ENCODE measurements around the gene MYO1D. TPM values are rescaled to one million over a fixed set of nuclear protein-coding genes. Genes with fewer than 3 reads are reported as not detected.
A peak's percentile ranks its signal among the peaks of the same experiment; 100 is the strongest.

The MYO1D gene
- total and polyA plus RNA-seq, 2 of the 13 experiments (the other 11 are each of a cell fraction or from before 2014, with no cell fraction given) = 13.2 to 17.3 TPM

- no peak for TF ChIP-seq PHB2 (IDR thresholded peaks at IDR 0.05; ENCODE audit: partially characterized antibody)
- TF ChIP-seq ZNF580 (CRISPR knock-in tag; IDR thresholded peaks at IDR 0.05; ENCODE audit: borderline replicate concordance, low read depth) = peak; percentile 31; the same call in 1 of the 2 replicates
- TF ChIP-seq ZSCAN12 (CRISPR knock-in tag; IDR thresholded peaks at IDR 0.05) = no peak
- TF ChIP-seq ZNF792 (CRISPR knock-in tag; IDR thresholded peaks at IDR 0.05) = peak; percentile 34; the same call in 1 of the 2 replicates
- TF ChIP-seq ZNF629 (CRISPR knock-in tag; conservative IDR thresholded peaks at IDR 0.05) = 0 out of 2 replicates have a peak, but pooled peaks have one; percentile 22
- TF ChIP-seq CREB1 (IDR thresholded peaks at IDR 0.05) = no peak
- TF ChIP-seq CREB1 (CRISPR knock-in tag; IDR thresholded peaks at IDR 0.05) = peak; percentile 65; the same call in 1 of the 2 replicates
- TF ChIP-seq, protein P1, sequence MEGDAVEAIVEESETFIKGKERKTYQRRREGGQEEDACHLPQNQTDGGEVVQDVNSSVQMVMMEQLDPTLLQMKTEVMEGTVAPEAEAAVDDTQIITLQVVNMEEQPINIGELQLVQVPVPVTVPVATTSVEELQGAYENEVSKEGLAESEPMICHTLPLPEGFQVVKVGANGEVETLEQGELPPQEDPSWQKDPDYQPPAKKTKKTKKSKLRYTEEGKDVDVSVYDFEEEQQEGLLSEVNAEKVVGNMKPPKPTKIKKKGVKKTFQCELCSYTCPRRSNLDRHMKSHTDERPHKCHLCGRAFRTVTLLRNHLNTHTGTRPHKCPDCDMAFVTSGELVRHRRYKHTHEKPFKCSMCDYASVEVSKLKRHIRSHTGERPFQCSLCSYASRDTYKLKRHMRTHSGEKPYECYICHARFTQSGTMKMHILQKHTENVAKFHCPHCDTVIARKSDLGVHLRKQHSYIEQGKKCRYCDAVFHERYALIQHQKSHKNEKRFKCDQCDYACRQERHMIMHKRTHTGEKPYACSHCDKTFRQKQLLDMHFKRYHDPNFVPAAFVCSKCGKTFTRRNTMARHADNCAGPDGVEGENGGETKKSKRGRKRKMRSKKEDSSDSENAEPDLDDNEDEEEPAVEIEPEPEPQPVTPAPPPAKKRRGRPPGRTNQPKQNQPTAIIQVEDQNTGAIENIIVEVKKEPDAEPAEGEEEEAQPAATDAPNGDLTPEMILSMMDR (CRISPR knock-in tag; IDR thresholded peaks at IDR 0.05) = no peak
- TF ChIP-seq RERE (CRISPR knock-in tag; IDR thresholded peaks at IDR 0.05; ENCODE audit: low read depth) = no peak
- TF ChIP-seq FOXA3 (CRISPR knock-in tag; IDR thresholded peaks at IDR 0.05) = peak; percentile 56
- TF ChIP-seq SATB2 (CRISPR knock-in tag; IDR thresholded peaks at IDR 0.05) = no peak
- TF ChIP-seq ZNF335 (CRISPR knock-in tag; IDR thresholded peaks at IDR 0.05) = peak; percentile 98
- TF ChIP-seq MXD3 (CRISPR knock-in tag; IDR thresholded peaks at IDR 0.05) = no peak
- TF ChIP-seq ARID3A (IDR thresholded peaks at IDR 0.05; ENCODE audit: low read depth, low read length) = peak; percentile 64; the same call in 1 of the 2 replicates
- no peak for TF ChIP-seq ZNF30 (CRISPR knock-in tag; IDR thresholded peaks at IDR 0.05)
- TF ChIP-seq ZHX1 (CRISPR knock-in tag; IDR thresholded peaks at IDR 0.05; ENCODE audit: low read depth) = peak; percentile 52; the same call in 1 of the 2 replicates
- peak; percentile 63; the same call in 1 of the 2 replicates for TF ChIP-seq ZNF605 (CRISPR knock-in tag; IDR thresholded peaks at IDR 0.05)
Observed at GRCh38 chr17:32794533-32795246, 82.2 kb downstream of the MYO1D start (continued).

Data from HepG2 (cell line).